PFSK-1 (cell line): ENCODE measurements around the gene PLEKHM3.

Experiments
- POLR2AphosphoS5 ChIP-seq: IDR thresholded peaks from 2 replicates; pipeline ENCODE4 v1.6.1; 2012; ENCODE audit warnings: low read depth, mild to moderate bottlenecking, control low read depth, low read length, moderate library complexity
- SIN3A ChIP-seq: IDR thresholded peaks from 2 replicates; pipeline ENCODE4 v1.6.1; 2012; ENCODE audit warnings: mild to moderate bottlenecking, low read length, moderate library complexity, borderline replicate concordance; ENCODE audit not compliant: insufficient read depth

DNA sequence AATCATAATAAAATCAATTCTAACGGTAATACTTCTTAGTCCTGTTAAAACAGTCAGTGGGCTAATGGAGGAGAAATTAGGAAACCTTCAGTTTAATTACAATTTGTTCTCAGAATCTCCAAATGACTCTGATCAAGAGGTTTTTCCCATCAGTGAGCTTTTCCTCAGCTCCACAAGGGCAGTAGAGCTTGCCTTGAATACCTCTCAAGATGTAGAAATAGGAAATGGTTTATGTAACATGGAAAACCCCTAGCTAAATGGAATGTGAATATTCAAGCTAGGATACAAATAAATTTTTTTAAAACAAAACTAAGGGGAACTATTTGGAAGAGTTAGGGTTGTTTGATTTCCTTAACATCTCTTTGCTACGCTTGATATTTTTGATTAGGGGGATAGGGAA lies 87.5 kb downstream of the PLEKHM3 start:
- TF ChIP-seq POLR2AphosphoS5 (no peak), SIN3A (no peak)
